Bone marrow (tissue), 2 donors: ENCODE results near the gene GLOD4.
"Not testable (repeated sequence)": the region's sequence is repeated elsewhere in the genome, so short reads cannot be mapped to it uniquely, and the experiment has no call there.

Source experiments
- DNase-seq, 2 donors: peaks; one replicate each; lab custom pipeline; 2025; lab: John Stamatoyannopoulos, UW

The GLOD4 gene

GRCh38 chr17:802481-802880, 20.4 kb upstream of the GLOD4 start:
- no peak for DNase-seq

DNA sequence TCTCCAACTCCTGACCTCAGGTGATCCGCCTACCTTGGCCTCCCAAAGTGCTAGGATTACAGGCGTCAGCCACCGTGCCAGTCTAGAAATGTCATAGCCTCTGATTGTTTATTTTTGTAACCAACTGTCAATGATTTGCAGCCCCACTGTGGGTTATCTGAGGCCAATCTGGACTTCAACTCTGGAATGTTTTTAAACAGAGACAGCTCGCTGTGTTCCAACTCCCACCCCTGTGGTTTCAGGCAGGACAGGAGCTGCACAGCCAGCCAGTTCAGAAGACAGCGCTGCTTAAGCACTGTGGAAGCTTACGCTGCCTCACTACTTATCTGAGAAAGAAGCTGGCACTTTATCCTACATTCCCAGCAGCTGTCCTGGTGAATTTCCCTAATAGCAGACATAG, 19.6 kb upstream of the GLOD4 start:
- DNase-seq = no peak

- no peak for DNase-seq
Measured at GRCh38 chr17:800446-801242, 18.6 kb upstream of the GLOD4 start.

GRCh38 chr17:799261-799660, 17.2 kb upstream of the GLOD4 start:
- DNase-seq = no peak

DNA sequence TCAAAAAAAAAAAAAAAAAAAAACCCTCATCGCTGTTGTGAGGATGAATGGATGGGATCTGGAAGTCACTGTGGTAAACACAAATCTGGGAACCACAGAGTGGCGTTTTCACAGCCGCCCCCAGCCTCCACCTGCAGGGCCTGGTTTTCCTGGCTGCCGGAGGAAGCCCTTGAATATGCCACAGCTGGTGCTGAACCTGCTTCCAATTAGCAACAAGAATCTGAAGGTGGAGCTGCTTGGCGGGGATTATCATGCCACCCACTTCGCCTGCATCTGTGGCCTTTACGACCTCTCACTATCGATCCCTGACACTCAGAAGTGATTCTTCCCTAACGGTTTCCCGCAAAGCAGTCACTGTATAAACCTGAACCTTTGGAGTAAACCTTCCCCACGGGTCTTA, 16.2 kb upstream of the GLOD4 start:
- DNase-seq = no peak

DNA sequence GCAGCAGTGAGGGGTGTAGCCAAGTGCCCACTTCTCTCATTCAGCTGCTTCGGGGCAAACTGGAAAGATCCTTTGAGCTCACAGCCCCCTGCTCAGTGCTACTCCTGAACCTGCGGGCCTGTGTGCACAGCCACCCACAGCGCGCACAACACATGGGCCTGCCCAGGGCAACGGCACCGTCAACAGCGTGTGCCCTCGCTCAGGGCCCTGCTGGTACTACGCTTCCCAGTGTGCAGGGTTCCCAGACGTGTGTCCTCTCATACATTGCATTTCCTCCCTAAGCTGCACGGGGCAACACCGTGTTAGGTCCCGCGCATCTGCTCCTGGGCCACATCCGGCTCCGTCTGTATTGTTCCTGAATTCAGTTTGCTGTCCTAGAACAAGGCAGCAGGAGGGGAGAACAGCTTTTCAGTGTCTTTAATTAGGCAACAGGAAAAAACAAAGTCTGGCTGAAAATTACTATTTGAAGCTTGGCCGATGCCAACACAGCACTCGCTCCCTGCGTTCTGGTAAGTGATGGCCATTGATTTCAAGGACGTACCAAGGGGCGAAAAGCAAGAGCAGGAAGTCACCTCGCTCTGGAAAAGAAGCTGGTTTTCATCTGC, 15.3 kb upstream of the GLOD4 start:
- no peak for DNase-seq

- DNase-seq = no peak
Measured at GRCh38 chr17:796609-797008, 14.5 kb upstream of the GLOD4 start.

- DNase-seq = no peak
Measured at GRCh38 chr17:795721-796120, 13.6 kb upstream of the GLOD4 start.

DNA sequence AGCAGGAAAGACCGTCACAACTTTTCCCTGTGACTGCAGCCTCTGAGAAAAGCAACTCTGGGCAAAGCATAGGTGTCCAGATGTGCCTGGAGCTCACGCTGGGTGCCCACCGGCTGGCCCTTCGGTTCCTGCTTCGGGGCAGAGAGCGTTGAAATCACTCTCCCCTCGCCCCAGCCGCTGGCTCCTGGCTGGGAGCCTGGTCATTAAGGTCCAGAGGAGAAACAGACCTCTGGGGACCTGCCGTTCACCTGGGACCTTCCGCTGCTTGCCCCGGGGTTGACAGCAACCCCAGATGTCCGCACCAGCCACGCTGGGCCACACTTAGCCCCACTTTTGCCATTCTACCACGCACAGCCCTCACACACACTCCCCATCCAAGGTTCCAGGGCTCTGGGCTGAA, 13.2 kb upstream of the GLOD4 start:
- DNase-seq = no peak

GRCh38 chr17:794876-795275, 12.8 kb upstream of the GLOD4 start:
- DNase-seq = peak in 1 of 2 donors; percentile 6

DNA sequence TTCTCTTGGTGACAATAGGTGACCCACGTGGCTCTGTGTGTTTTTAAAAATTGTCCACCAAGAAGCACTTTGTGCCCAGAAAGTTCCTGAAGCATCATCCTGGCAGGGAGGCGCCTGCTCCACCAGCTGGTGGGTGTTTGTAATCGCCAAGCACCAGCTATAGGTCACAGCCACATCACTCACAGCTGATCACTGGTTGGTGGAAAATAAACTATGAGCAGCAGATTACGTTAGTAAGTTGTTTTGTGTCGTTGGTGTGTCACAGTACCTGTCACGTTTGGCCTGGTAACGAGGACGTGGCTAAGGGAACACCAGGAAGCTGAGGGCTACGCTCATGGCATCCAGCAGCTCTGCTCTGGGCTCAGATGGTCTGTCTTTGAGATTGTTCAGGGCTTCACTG, 10.2 kb upstream of the GLOD4 start:
- DNase-seq = no peak

DNA sequence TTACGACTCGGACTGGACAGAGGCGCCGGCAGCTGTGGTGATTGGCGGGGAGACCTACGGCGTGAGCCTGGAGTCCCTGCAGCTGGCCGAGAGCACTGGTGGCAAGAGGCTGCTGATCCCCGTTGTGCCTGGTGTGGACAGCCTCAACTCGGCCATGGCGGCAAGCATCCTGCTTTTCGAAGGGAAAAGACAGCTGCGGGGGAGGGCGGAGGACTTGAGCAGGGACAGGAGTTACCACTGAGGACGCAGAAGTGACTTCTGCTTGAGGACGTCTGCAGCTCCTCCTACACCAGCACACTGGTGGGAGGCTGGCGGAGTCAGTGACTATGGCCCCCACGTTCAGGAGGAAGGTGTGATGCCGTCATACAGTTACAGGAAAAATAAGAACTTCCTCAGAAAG, 9.7 kb upstream of the GLOD4 start:
- DNase-seq = no peak

DNA sequence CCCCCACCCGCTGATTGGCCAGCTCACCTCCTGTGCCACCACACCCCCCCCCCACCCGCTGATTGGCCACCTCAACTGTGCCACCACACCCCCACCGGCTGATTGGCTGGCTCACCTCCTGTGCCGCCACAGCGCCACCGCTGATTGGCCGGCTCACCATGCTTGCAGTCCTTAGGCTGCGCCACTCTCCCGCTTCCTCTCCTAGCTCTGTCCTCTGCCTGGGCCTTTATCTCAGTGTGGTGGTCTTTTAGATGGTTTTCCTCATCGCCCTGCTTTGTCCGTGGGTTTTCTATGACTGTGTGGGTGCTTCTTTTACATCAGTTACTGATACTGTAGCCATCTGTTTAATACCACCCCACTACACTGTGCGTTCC, 8.8 kb upstream of the GLOD4 start:
- DNase-seq = not testable (repeated sequence)

- not testable (repeated sequence) for DNase-seq
Measured at GRCh38 chr17:789931-790873, 8.1 kb upstream of the GLOD4 start.

DNA sequence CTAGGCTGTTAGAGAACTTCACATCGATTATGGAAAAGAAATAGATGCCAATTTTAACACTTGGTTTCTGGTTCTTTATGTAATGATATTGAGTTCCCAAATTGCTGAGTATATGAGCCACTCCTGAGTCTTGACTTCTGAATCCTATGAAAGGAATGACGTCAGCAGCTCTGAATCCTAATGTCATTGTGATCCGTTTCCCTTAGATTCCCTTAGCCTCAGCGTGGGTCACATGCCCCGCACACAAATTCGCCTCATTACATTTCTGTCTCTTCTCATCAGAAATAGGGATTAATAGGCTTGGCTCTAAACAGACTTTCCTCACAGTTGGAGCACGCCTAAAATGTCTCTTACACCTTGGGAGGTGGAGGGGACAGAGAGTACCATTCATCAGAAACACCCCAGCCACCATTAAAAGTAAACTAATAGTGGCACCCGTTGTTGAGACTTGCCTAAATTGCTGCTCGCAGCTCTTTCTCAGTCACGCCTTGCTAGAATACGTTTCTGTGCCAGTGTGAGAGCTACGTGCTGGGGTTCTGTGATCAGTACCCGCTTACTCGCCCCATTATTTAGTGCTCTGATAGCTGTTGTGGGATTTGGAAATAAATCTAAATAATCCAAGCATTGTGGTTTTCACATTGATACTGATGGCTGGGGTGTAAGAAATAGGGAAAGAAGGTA, 7.2 kb upstream of the GLOD4 start:
- DNase-seq = no peak

DNA sequence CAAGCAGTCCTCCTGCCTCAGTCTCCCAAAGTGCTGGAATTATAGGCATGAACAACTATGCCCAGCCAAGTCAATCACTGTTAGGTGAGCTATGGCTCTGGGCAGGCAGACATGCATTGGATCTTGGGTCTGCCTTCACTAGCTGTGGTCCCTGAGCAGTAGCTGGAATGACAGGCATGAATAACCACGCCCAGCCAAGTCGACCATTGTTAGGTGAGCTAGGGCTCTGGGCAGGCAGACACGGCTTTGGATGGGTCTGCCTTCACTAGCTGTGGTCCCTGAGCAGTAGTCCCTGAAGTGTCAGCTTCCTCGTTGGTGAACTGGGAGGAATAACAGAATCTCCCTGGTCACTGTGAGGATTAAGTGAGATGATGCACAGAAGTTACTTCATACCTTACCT, 6.5 kb upstream of the GLOD4 start:
- DNase-seq = no peak

- DNase-seq = no peak
Measured at GRCh38 chr17:787641-788221, 5.7 kb upstream of the GLOD4 start.

- not testable (repeated sequence) for DNase-seq
Measured at GRCh38 chr17:785901-786300, 3.8 kb upstream of the GLOD4 start.

- no peak for DNase-seq
Measured at GRCh38 chr17:784143-784542, 2.1 kb upstream of the GLOD4 start.

DNA sequence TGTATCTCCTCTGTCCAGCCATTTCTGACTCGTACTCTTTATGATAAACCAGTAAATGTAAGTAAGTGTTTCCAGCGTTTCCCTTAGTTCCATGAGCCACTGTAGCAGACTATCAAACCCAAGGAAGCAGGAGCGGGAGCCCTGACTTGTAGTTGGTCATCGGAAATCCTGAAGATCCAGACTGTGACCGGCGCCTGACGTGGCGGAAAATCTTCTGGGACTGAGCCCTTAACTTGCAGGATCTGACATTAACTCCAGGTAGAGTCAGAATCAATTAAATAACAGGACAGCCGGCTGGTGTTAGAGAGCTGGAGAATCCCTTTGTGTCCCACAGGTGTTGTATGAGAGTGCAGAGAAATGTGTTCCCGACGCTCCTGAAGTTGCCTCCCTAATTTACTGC, 4.0 kb downstream of the GLOD4 start:
- no peak for DNase-seq

DNA sequence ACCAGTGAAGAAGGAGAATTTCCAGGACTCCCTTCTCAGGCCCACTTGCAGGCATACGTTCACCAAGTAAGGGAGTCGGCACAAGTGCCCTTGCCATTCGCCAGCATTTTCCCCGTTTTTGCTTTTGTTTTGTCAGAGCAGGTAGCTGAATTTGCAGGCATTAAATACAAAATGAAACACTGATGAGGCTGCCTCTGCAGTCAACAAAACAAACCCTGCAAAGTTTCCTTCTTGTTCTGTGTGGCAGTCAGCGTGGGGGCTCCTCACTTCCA, 7.8 kb downstream of the GLOD4 start:
- DNase-seq = no peak
